HG02759 (cell line): ENCODE data around the gene ZCCHC8.

ENCODE experiments used
- ATAC-seq: cut with Tn5 transposase; IDR thresholded peaks from one replicate; pipeline ENCODE4 v1.9.1; 2021; ENCODE audit warnings: mild to moderate bottlenecking, moderate library complexity; ENCODE audit not compliant: unreplicated experiment

Gene ZCCHC8

GRCh38 chr12:122500685-122501488 is at the start of gene ZCCHC8:
ZCCHC8 (minus strand) TSS chr12:122500932; CDS start chr12:122500840, 92 bp downstream.
- ATAC-seq = peak; percentile 93

GRCh38 chr12:122547330-122547729 is 46.6 kb upstream of the ZCCHC8 start:
- ATAC-seq = no peak

GRCh38 chr12:122545855-122546254 is 45.1 kb upstream of the ZCCHC8 start:
- ATAC-seq = peak; percentile 50

GRCh38 chr12:122544537-122544936 is 43.8 kb upstream of the ZCCHC8 start:
- no peak for ATAC-seq

- ATAC-seq = no peak
These were observed 37.8 kb upstream of the ZCCHC8 start for GRCh38 chr12:122538496-122538895.

GRCh38 chr12:122537021-122537420 is 36.3 kb upstream of the ZCCHC8 start:
- ATAC-seq = no peak

- no peak for ATAC-seq
These were observed 33.1 kb upstream of the ZCCHC8 start for GRCh38 chr12:122533856-122534255.

- ATAC-seq = no peak
These were observed 28.3 kb upstream of the ZCCHC8 start for GRCh38 chr12:122528992-122529391.

- ATAC-seq = no peak
These were observed 27.9 kb upstream of the ZCCHC8 start for GRCh38 chr12:122528582-122528981.

GRCh38 chr12:122527478-122527944 is 26.8 kb upstream of the ZCCHC8 start:
- ATAC-seq = no peak

- ATAC-seq = peak; percentile 90
These were observed 26.1 kb upstream of the ZCCHC8 start, which contains the start of the genes KNTC1 and RSRC2 for GRCh38 chr12:122526683-122527477. KNTC1 (plus strand) TSS chr12:122527249; CDS start chr12:122530064, 2,815 bp downstream. RSRC2 (minus strand) TSS chr12:122526936; CDS start chr12:122526853, 83 bp downstream.

GRCh38 chr12:122523846-122524718 is 23.4 kb upstream of the ZCCHC8 start:
- ATAC-seq = no peak

GRCh38 chr12:122523280-122523679 is 22.5 kb upstream of the ZCCHC8 start:
- no peak for ATAC-seq

GRCh38 chr12:122520676-122521075 is 19.9 kb upstream of the ZCCHC8 start:
- no peak for ATAC-seq

GRCh38 chr12:122519418-122519817 is 18.7 kb upstream of the ZCCHC8 start:
- no peak for ATAC-seq

GRCh38 chr12:122518908-122519307 is 18.2 kb upstream of the ZCCHC8 start:
- ATAC-seq = no peak

- ATAC-seq = no peak
These were observed 17.1 kb upstream of the ZCCHC8 start for GRCh38 chr12:122517877-122518276.

- no peak for ATAC-seq
These were observed 16.0 kb upstream of the ZCCHC8 start for GRCh38 chr12:122516544-122517361.

- no peak for ATAC-seq
These were observed 14.5 kb upstream of the ZCCHC8 start for GRCh38 chr12:122515275-122515674.

- ATAC-seq = no peak
These were observed 12.9 kb upstream of the ZCCHC8 start for GRCh38 chr12:122513660-122514059.
